Activated naive CD8-positive, alpha-beta T cell (primary cell): ENCODE measurements around the gene FNDC11.
"Not testable (repeated sequence)": the region's sequence is repeated elsewhere in the genome, so short reads cannot be mapped to it uniquely, and the experiment has no call there.

Experiments
- H3K27ac Mint-ChIP-seq: one replicate; pipeline ENCODE4 v1.8.0; 2021; ENCODE audit warnings: mixed read lengths
- H3K27me3 Mint-ChIP-seq: one replicate; pipeline ENCODE4 v1.8.0; 2021; ENCODE audit warnings: mixed read lengths
- H3K36me3 Mint-ChIP-seq: one replicate; pipeline ENCODE4 v1.8.0; 2021; ENCODE audit warnings: mixed read lengths
- H3K4me1 Mint-ChIP-seq: one replicate; pipeline ENCODE4 v1.8.0; 2021; ENCODE audit warnings: low read depth, mixed read lengths
- H3K4me3 Mint-ChIP-seq: one replicate; pipeline ENCODE4 v1.8.0; 2021; ENCODE audit warnings: mild to moderate bottlenecking, mixed read lengths
- H3K9me3 Mint-ChIP-seq: one replicate; pipeline ENCODE4 v1.8.0; 2021; ENCODE audit warnings: low read depth, mixed read lengths

The FNDC11 gene

GRCh38 chr20:63553933-63554290, at the start of gene FNDC11:
TSS of gene FNDC11 (plus strand) at chr20:63554159. CDS start at chr20:63555664, 1,505 bp downstream.
- H3K4me3 Mint-ChIP-seq: peak within 1 kb of the TSS; percentile 70
- H3K27me3 Mint-ChIP-seq: no peaks in the 10 kb centered on the region
- peaks cover 15% of the 10 kb centered on the region for H3K4me1 Mint-ChIP-seq
- no peaks in the 10 kb centered on the region for H3K9me3 Mint-ChIP-seq
- peak within 1 kb of the TSS; percentile 28 for H3K27ac Mint-ChIP-seq
- no peaks in the 10 kb centered on the region for H3K36me3 Mint-ChIP-seq

GRCh38 chr20:63504642-63505041, 49.3 kb upstream of the FNDC11 start:
- peaks cover 3% of the 10 kb centered on the region for H3K36me3 Mint-ChIP-seq
- H3K4me3 Mint-ChIP-seq: no peak overlapping the region
- H3K4me1 Mint-ChIP-seq: no peaks in the 10 kb centered on the region
- no peak overlapping the region for H3K27ac Mint-ChIP-seq
- peaks cover 13% of the 10 kb centered on the region for H3K27me3 Mint-ChIP-seq
- peaks cover 2% of the 10 kb centered on the region for H3K9me3 Mint-ChIP-seq

GRCh38 chr20:63505281-63505680, 48.7 kb upstream of the FNDC11 start:
- peaks cover 3% of the 10 kb centered on the region for H3K36me3 Mint-ChIP-seq
- peaks cover 15% of the 10 kb centered on the region for H3K27me3 Mint-ChIP-seq
- peaks cover 2% of the 10 kb centered on the region for H3K9me3 Mint-ChIP-seq
- H3K27ac Mint-ChIP-seq: no peak overlapping the region
- no peak overlapping the region for H3K4me3 Mint-ChIP-seq
- no peaks in the 10 kb centered on the region for H3K4me1 Mint-ChIP-seq

- Mint-ChIP-seq H3K27ac (no peak overlapping the region), H3K36me3 (peaks cover 3% of the 10 kb centered on the region), H3K27me3 (peaks cover 15% of the 10 kb centered on the region), H3K4me1 (no peaks in the 10 kb centered on the region), H3K4me3 (no peak overlapping the region), H3K9me3 (peaks cover 2% of the 10 kb centered on the region)
These were observed 48.2 kb upstream of the FNDC11 start for GRCh38 chr20:63505723-63506122.

- peaks cover 2% of the 10 kb centered on the region for H3K9me3 Mint-ChIP-seq
- peaks cover 15% of the 10 kb centered on the region for H3K27me3 Mint-ChIP-seq
- no peak overlapping the region for H3K27ac Mint-ChIP-seq
- no peak overlapping the region for H3K4me3 Mint-ChIP-seq
- no peaks in the 10 kb centered on the region for H3K4me1 Mint-ChIP-seq
- peaks cover 3% of the 10 kb centered on the region for H3K36me3 Mint-ChIP-seq
These were observed 46.7 kb upstream of the FNDC11 start for GRCh38 chr20:63507083-63507743.

GRCh38 chr20:63508072-63508768, 45.7 kb upstream of the FNDC11 start:
- no peak overlapping the region for H3K4me3 Mint-ChIP-seq
- no peaks in the 10 kb centered on the region for H3K4me1 Mint-ChIP-seq
- H3K36me3 Mint-ChIP-seq: peaks cover 3% of the 10 kb centered on the region
- H3K9me3 Mint-ChIP-seq: peaks cover 2% of the 10 kb centered on the region
- peaks cover 15% of the 10 kb centered on the region for H3K27me3 Mint-ChIP-seq
- H3K27ac Mint-ChIP-seq: no peak overlapping the region

GRCh38 chr20:63509088-63509564, 44.8 kb upstream of the FNDC11 start:
- no peak overlapping the region for H3K4me3 Mint-ChIP-seq
- peaks cover 15% of the 10 kb centered on the region for H3K27me3 Mint-ChIP-seq
- H3K4me1 Mint-ChIP-seq: no peaks in the 10 kb centered on the region

GRCh38 chr20:63513207-63513606, 40.8 kb upstream of the FNDC11 start:
- Mint-ChIP-seq H3K4me3 (no peak overlapping the region), H3K27ac (no peak overlapping the region), H3K9me3 (no peaks in the 10 kb centered on the region), H3K4me1 (peaks cover 2% of the 10 kb centered on the region), H3K27me3 (peaks cover 9% of the 10 kb centered on the region), H3K36me3 (no peaks in the 10 kb centered on the region)

More at GRCh38 chr20:63509088-63509564, 44.8 kb upstream of the FNDC11 start:
- no peak overlapping the region for H3K27ac Mint-ChIP-seq
- peaks cover under 1% of the 10 kb centered on the region for H3K9me3 Mint-ChIP-seq
- peaks cover under 1% of the 10 kb centered on the region for H3K36me3 Mint-ChIP-seq

GRCh38 chr20:63514520-63514919, 39.4 kb upstream of the FNDC11 start:
- not testable (repeated sequence) for H3K4me3 Mint-ChIP-seq, H3K36me3 Mint-ChIP-seq, H3K27ac Mint-ChIP-seq, H3K4me1 Mint-ChIP-seq, H3K27me3 Mint-ChIP-seq, H3K9me3 Mint-ChIP-seq

- Mint-ChIP-seq H3K4me3 (peak overlapping the region; percentile 47), H3K27me3 (no peaks in the 10 kb centered on the region), H3K27ac (no peak overlapping the region), H3K4me1 (peaks cover 8% of the 10 kb centered on the region), H3K36me3 (peaks cover 1% of the 10 kb centered on the region), H3K9me3 (no peaks in the 10 kb centered on the region)
These were observed 36.3 kb upstream of the FNDC11 start for GRCh38 chr20:63517376-63518309.

GRCh38 chr20:63518351-63518861, 35.6 kb upstream of the FNDC11 start:
- no peaks in the 10 kb centered on the region for H3K27me3 Mint-ChIP-seq
- H3K4me3 Mint-ChIP-seq: peak overlapping the region; percentile 46
- H3K36me3 Mint-ChIP-seq: peaks cover 2% of the 10 kb centered on the region
- no peak overlapping the region for H3K27ac Mint-ChIP-seq
- H3K4me1 Mint-ChIP-seq: peaks cover 9% of the 10 kb centered on the region
- H3K9me3 Mint-ChIP-seq: no peaks in the 10 kb centered on the region

- no peak overlapping the region for H3K27ac Mint-ChIP-seq
- H3K27me3 Mint-ChIP-seq: no peaks in the 10 kb centered on the region
- H3K36me3 Mint-ChIP-seq: peaks cover 2% of the 10 kb centered on the region
- H3K4me3 Mint-ChIP-seq: peak overlapping the region; percentile 69
- H3K4me1 Mint-ChIP-seq: peaks cover 12% of the 10 kb centered on the region
- H3K9me3 Mint-ChIP-seq: no peaks in the 10 kb centered on the region
These were observed 34.9 kb upstream of the FNDC11 start for GRCh38 chr20:63518946-63519667.

- Mint-ChIP-seq H3K36me3 (peaks cover 2% of the 10 kb centered on the region), H3K27ac (no peak overlapping the region), H3K4me1 (peaks cover 14% of the 10 kb centered on the region), H3K27me3 (no peaks in the 10 kb centered on the region), H3K9me3 (no peaks in the 10 kb centered on the region), H3K4me3 (peak overlapping the region; percentile 69)
These were observed 34.1 kb upstream of the FNDC11 start for GRCh38 chr20:63519668-63520503.
